GM12874 (cell line): ENCODE measurements around the gene PACRG.

Experiments used
- TF ChIP-seq, protein P1 (sequence below): IDR thresholded peaks from 2 replicates; pipeline ENCODE4 v1.5.1; 2011; ENCODE audit warnings: low read depth, mild to moderate bottlenecking, control low read depth, low read length, moderate library complexity; ENCODE audit not compliant: insufficient read depth

Gene PACRG

DNA sequence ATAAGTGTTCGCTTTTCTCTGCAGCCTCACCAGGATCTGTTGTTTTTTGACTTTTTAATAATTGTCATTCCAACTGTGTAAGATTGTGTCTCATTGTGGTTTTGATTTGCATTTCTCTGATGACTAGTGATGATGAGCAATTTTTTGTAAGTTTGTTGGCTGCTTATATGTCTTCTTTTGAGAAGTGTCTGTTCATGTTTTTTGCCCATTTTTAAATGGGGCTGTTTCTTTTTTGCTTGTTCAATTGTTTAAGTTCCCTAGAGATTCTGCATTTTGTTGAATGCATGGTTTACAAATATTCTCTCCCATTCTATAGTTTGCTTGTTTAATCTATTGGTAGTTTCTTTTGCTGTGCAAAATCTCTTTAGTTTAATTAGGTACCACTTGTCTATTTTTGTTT, 295.9 kb downstream of the PACRG start:
- TF ChIP-seq, protein P1, sequence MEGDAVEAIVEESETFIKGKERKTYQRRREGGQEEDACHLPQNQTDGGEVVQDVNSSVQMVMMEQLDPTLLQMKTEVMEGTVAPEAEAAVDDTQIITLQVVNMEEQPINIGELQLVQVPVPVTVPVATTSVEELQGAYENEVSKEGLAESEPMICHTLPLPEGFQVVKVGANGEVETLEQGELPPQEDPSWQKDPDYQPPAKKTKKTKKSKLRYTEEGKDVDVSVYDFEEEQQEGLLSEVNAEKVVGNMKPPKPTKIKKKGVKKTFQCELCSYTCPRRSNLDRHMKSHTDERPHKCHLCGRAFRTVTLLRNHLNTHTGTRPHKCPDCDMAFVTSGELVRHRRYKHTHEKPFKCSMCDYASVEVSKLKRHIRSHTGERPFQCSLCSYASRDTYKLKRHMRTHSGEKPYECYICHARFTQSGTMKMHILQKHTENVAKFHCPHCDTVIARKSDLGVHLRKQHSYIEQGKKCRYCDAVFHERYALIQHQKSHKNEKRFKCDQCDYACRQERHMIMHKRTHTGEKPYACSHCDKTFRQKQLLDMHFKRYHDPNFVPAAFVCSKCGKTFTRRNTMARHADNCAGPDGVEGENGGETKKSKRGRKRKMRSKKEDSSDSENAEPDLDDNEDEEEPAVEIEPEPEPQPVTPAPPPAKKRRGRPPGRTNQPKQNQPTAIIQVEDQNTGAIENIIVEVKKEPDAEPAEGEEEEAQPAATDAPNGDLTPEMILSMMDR, result no peak

DNA sequence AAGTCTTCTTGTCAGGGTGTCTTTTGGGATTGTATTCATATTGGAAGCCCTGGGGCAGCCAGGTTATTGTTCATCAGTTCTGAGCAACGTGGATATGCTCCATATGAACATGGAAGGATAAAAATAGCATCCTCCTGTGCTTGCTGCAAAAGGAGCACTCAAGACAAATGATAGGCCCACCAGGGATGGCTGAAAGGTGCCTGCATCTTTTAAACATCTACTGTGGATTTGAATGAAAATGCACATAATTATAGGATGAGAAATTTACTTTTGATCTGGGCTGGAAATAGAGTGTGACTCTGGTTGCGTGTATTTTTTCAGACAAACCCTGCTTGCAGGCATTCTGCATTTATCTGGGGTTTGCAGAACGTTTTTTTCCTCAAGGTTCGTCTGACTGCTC, 299.1 kb downstream of the PACRG start:
- TF ChIP-seq, protein P1, result no peak

DNA sequence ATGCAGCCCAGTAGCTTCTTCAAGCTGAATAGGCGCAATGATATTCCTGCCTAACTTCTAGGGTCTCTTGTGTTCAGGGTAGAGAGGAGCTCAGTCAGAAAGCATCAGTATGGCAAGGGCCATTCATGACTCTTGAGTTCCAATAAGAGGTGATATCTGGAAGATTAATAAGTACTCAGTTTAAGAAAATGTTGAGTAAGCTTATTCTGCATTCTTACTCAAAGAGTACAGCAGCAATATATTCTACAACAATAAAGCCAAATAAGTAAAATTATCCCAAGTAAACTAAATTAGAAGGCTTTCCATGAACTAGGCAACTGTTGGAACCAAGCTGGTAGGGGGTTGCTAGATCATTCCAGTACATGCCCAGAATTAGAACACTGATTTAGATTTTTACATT, 303.2 kb downstream of the PACRG start:
- TF ChIP-seq, protein P1, result no peak

DNA sequence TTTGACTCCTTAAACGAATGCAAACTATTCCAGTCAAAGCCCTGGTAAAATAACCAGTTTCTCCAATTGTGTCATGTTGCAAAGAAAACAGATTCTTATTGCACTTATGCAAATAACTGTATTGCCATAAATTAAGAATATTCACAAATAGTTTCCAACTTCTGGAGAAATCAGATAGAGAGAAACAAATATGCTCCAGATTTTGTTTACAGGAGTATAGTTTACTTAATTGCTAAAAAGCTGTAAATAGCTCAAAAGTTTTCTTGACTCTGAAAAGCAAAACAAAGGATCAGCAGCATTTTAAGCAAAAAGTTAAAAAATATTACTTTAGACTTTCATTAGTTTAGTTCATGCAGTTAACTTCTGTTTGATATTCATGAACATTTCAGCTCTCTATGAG, 304.2 kb downstream of the PACRG start:
- TF ChIP-seq, protein P1, result no peak

DNA sequence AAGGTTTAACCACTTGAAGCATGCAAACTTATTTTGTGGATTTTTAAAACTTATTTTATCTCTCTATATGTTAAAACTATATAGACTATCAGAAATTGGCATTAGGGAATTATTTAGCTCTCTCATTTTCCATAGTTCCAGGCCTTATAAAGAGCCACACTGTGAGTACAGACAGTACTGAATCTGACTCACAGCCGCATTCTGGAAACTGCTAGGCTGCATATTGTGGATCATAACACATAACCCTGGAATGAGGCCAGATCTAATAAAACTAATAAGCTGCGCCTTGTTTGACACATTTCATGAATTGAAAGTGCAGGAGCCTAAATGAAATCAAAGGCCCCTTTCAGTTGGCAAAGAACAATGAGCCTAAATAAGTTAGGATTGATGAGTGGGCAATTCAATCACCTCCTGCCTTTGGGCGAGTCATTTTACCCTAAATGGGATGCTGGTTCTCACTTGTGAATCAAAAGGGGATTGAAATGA, 308.4 kb downstream of the PACRG start:
- TF ChIP-seq, protein P1, result no peak

DNA sequence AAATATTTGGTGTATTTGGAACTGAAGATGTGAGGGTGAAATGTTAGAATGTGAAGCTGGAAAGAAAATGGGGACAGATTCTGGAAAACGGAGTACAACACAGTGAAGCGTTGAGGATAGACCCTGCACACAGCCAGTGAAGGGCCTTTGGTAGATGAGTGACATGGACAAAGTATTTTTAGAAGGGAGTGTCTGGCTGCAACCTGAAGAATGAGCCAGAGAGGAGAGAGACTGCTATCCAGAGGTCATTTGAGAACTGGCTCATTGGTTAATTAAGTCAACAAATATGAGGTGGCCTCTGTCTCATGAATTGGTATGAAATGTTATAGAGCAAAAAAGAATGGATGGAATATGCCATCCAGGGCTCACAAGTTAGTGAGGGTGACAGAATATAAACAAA, 310.5 kb downstream of the PACRG start:
- TF ChIP-seq, protein P1, result no peak

DNA sequence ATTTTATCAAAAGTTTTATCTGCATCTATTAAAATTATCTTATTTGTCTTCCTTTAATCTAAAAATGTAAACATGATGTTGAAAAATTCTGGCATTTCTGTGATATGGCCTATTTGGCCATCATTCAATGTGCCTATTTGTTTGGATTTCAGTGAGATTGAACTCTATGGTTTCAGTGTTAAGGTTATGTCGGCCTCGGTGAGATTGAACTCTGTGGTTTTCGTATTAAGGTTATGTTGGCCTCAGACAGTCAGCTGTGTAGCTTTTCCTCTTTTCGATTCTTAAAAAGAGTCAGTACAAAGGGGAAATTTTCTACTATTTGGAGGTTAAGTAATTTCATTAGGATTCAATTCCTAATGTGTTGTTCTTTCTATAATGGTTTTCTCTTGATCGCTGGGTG, 320.6 kb downstream of the PACRG start:
- TF ChIP-seq, protein P1, result no peak
